Hepatocyte (in vitro differentiated cells): ENCODE results near the gene TMEM255A.

Source experiments
- EZH2 ChIP-seq: fragments of 200-600 bp; sonication (generic); IDR thresholded peaks from 2 replicates; pipeline ENCODE4 v1.6.1; 2016; ENCODE audit warnings: antibody characterized with exemption, mild to moderate bottlenecking, borderline replicate concordance
- TF ChIP-seq, protein P1 (sequence below): fragments of 200-600 bp; sonication (generic); IDR thresholded peaks from 2 replicates; pipeline ENCODE4 v1.5.1; 2016; ENCODE audit warnings: antibody characterized with exemption, mild to moderate bottlenecking; ENCODE audit not compliant: poor library complexity

DNA sequence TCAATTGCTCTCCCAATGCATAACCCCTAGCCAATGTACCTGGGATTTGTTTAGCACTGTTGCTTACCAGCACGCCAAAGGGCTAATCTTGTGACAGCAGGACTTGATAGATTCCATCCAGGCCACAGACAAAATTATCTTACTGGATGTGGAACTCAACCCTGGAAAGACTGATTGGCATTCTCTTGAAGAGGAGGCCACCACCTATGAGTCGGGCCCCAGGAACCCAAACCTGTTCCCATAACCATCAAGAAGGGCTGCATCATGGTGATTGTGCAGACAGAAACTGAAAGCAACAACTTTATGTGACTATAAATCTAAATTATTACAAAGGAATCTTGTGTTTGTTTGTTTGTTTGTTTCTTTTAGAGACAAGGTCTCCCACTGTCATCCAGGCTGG lies 19.9 kb upstream of the TMEM255A start:
- TF ChIP-seq, protein P1, sequence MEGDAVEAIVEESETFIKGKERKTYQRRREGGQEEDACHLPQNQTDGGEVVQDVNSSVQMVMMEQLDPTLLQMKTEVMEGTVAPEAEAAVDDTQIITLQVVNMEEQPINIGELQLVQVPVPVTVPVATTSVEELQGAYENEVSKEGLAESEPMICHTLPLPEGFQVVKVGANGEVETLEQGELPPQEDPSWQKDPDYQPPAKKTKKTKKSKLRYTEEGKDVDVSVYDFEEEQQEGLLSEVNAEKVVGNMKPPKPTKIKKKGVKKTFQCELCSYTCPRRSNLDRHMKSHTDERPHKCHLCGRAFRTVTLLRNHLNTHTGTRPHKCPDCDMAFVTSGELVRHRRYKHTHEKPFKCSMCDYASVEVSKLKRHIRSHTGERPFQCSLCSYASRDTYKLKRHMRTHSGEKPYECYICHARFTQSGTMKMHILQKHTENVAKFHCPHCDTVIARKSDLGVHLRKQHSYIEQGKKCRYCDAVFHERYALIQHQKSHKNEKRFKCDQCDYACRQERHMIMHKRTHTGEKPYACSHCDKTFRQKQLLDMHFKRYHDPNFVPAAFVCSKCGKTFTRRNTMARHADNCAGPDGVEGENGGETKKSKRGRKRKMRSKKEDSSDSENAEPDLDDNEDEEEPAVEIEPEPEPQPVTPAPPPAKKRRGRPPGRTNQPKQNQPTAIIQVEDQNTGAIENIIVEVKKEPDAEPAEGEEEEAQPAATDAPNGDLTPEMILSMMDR = no peak
- TF ChIP-seq EZH2 = no peak
